BE2C (cell line): Measurements from ENCODE around the gene MCUR1.
A peak's percentile ranks its signal among the peaks of the same experiment; 100 is the strongest.
"Not testable (repeated sequence)": the region's sequence is repeated elsewhere in the genome, so short reads cannot be mapped to it uniquely, and the experiment has no call there.

Source experiments
- DNase-seq: peaks from one replicate; pipeline ENCODE4 v3.0.0-alpha.2; 2020
- H3K27me3 ChIP-seq: fragments of 250-450 bp; sonication (Bioruptor Pico); 2 replicates; pipeline ENCODE4 v1.5.1; 2020; ENCODE audit warnings: mild to moderate bottlenecking
- H3K36me3 ChIP-seq: fragments of 250-450 bp; sonication (Bioruptor Pico); 2 replicates; pipeline ENCODE4 v1.5.1; 2020; ENCODE audit warnings: mild to moderate bottlenecking
- H3K4me1 ChIP-seq: fragments of 250-450 bp; sonication (Bioruptor Pico); 2 replicates; pipeline ENCODE4 v1.5.1; 2020
- H3K4me3 ChIP-seq: 2 replicates; pipeline ENCODE4 v1.5.1; 2011; ENCODE audit warnings: low read depth, low read length
- H3K9me3 ChIP-seq: fragments of 250-450 bp; sonication (Bioruptor Pico); 2 replicates; pipeline ENCODE4 v1.5.1; 2020
- TF ChIP-seq, protein P1 (sequence below): IDR thresholded peaks from 2 replicates; pipeline ENCODE4 v1.5.1; 2012; ENCODE audit warnings: mild to moderate bottlenecking, low read depth, low read length

The MCUR1 gene

DNA sequence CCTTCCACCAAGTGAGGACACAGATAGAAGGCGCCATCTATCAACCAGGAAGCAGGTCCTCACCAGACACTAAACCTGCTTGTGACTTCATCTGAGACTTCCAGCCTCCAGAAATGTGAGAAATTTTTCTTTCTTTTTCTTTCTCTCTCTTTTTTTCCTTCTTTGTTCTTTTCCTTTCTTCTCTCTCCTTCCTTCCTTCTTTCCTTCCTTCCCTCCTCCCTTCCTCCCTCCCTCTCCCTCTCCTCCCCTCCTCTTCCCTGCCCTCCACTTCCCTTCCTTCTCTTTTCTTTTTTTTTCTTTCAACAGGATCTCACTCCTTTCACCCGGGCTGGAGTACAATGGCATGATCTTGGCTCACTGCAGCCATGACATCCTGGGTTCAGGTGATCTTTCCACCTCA, 37.4 kb upstream of the MCUR1 start:
- H3K9me3 ChIP-seq: no peaks in the 10 kb centered on the region
- H3K27me3 ChIP-seq: no peaks in the 10 kb centered on the region
- H3K36me3 ChIP-seq: no peaks in the 10 kb centered on the region
- no peak overlapping the region for H3K4me3 ChIP-seq
- DNase-seq: no peak
- H3K4me1 ChIP-seq: no peaks in the 10 kb centered on the region
- TF ChIP-seq, protein P1, sequence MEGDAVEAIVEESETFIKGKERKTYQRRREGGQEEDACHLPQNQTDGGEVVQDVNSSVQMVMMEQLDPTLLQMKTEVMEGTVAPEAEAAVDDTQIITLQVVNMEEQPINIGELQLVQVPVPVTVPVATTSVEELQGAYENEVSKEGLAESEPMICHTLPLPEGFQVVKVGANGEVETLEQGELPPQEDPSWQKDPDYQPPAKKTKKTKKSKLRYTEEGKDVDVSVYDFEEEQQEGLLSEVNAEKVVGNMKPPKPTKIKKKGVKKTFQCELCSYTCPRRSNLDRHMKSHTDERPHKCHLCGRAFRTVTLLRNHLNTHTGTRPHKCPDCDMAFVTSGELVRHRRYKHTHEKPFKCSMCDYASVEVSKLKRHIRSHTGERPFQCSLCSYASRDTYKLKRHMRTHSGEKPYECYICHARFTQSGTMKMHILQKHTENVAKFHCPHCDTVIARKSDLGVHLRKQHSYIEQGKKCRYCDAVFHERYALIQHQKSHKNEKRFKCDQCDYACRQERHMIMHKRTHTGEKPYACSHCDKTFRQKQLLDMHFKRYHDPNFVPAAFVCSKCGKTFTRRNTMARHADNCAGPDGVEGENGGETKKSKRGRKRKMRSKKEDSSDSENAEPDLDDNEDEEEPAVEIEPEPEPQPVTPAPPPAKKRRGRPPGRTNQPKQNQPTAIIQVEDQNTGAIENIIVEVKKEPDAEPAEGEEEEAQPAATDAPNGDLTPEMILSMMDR: no peak

DNA sequence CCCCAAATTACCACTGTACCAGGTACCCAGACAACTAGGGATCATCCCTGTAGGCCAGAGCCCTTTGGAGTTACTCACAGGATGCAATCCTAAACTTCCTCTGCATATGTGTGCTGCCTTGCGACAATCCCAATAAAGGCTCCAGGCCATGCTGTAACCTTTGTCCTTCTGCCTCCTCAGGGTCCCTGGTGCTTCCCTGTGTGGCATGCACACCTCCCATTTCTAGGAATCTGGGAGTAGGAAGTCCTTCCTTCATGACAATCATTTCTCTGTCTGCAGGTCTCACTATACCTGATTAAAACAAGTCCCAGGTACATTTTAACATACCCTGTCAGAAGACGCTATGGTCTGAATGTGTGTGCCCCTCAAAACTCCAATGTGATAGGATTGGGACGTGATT, 37.0 kb upstream of the MCUR1 start:
- Histone ChIP-seq H3K36me3 (no peaks in the 10 kb centered on the region), H3K9me3 (no peaks in the 10 kb centered on the region), H3K4me1 (no peaks in the 10 kb centered on the region), H3K27me3 (no peaks in the 10 kb centered on the region), H3K4me3 (no peak overlapping the region)
- TF ChIP-seq, protein P1: no peak
- no peak for DNase-seq

DNA sequence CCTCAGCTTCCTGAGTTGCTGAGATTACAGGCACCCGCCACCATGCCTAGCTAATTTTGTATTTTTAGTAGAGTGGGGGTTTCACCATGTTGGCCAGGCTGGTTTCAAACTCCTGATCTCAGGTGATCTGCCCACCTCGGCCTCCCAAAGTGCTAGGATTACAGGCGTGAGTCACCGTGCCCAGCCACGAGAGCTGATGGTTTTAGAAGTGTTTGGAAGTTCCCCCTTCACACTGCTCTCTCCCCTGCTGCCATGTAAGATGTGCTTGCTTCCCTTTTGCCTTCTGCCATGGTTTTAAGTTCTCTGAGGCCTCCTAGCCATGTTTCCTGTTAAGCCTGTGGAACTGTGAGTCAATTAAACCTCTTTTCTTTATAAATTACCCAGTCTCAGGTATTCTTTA, 36.3 kb upstream of the MCUR1 start:
- not testable (repeated sequence) for H3K4me1 ChIP-seq, H3K36me3 ChIP-seq, H3K4me3 ChIP-seq, H3K27me3 ChIP-seq, H3K9me3 ChIP-seq, DNase-seq

DNA sequence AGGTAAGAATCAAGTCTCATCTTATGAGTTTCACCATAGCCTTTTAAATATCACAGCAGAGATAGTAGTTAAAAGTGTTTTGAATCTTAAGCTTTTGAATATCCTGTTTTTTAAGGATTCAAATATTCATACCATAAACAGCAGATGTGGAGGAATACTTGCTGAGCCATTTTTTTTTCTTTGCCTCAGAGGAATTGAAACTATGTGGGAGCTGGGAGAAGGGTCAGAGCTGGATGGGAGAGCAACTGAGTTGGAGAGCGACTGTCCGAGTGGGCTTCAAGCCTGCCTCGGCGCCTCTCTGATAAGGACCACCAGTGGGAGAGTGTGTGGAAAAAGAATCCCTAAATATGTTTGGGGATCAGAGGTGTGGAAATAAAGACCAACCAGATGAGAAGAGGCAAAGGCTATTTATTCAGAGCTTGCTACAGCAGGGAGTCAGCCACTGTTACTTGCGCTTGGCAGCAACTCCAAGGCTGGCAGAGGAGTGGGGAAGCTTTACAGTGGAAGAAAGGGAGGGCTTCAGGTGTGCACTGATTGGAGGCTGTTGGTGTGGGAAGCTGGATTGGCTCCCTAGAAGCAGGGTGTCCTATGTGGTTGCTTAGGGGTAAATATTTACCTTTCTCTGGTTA, 34.3 kb upstream of the MCUR1 start:
- Histone ChIP-seq H3K4me3 (no peak overlapping the region), H3K4me1 (no peaks in the 10 kb centered on the region), H3K9me3 (no peaks in the 10 kb centered on the region), H3K36me3 (no peaks in the 10 kb centered on the region), H3K27me3 (no peaks in the 10 kb centered on the region)
- TF ChIP-seq, protein P1: no peak
- no peak for DNase-seq

DNA sequence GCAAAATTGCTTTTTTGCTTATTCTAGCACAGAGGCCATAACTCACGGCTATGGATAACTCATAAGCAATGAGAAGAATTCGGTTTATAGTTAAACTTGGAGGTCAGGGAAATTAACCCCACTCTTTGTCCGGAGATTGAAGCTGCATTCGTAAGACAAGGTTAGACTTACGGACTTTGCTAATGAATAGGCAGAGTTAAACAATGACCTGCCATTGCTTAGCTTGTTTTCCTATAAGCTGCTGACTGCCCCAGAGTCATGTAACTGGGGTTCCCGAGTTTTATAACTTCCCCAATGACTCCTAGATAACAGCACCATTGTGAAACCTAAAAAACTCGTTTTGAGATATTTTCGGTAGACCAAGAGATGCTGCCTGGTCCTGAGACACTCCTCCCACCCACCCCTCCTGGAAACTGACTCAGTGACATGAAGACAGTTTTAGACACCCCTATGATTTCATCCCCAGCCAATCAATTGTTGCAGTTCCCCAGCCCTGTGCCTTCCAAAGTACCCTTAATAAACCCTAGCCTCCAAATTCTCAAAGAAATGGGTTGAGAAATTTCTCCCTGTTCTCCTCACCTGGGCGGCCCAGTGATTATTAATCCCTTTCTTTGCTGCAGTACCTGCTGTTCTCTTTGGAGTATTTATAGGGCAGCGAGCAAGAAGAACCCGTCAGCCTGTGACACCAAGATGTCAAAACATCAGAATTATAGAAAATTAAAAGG, 33.1 kb upstream of the MCUR1 start:
- Histone ChIP-seq H3K4me3 (no peak overlapping the region), H3K36me3 (no peaks in the 10 kb centered on the region), H3K9me3 (no peaks in the 10 kb centered on the region), H3K4me1 (no peaks in the 10 kb centered on the region), H3K27me3 (no peaks in the 10 kb centered on the region)
- TF ChIP-seq, protein P1: no peak
- DNase-seq: no peak

DNA sequence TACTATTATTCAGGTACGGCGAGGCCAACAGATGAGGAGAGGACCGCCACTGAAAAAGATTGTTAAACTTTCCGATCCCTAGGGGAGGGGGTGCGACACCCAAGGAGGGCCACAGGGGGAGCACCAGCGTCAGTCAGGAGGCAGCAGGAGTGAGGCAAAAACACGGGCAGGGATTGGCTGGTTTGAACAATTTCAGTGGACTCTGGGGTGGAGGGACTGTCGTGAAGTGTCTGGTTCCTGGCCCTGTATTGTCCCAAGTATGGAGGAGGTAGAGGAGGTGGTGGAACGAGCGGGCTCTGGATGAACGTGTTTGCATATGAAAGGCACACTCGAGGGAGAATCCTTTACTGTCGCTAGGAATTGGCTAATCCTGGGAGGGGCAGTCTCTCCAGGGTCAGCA, 32.5 kb upstream of the MCUR1 start:
- Histone ChIP-seq H3K36me3 (no peaks in the 10 kb centered on the region), H3K27me3 (no peaks in the 10 kb centered on the region), H3K4me3 (no peak overlapping the region), H3K4me1 (no peaks in the 10 kb centered on the region; the same call in 1 of the 2 replicates), H3K9me3 (no peaks in the 10 kb centered on the region)
- peak; percentile 21 for DNase-seq
- TF ChIP-seq, protein P1: peak; percentile 29; the same call in 1 of the 2 replicates
